HG03135 (cell line): Measurements from ENCODE around the gene OTOG.
"Not testable (repeated sequence)": the region's sequence is repeated elsewhere in the genome, so short reads cannot be mapped to it uniquely, and the experiment has no call there.

Source experiments
- ATAC-seq: cut with Tn5 transposase; IDR thresholded peaks from one replicate; pipeline ENCODE4 v1.9.1; 2021; ENCODE audit warnings: mild to moderate bottlenecking, moderate library complexity; ENCODE audit not compliant: unreplicated experiment

The OTOG gene

DNA sequence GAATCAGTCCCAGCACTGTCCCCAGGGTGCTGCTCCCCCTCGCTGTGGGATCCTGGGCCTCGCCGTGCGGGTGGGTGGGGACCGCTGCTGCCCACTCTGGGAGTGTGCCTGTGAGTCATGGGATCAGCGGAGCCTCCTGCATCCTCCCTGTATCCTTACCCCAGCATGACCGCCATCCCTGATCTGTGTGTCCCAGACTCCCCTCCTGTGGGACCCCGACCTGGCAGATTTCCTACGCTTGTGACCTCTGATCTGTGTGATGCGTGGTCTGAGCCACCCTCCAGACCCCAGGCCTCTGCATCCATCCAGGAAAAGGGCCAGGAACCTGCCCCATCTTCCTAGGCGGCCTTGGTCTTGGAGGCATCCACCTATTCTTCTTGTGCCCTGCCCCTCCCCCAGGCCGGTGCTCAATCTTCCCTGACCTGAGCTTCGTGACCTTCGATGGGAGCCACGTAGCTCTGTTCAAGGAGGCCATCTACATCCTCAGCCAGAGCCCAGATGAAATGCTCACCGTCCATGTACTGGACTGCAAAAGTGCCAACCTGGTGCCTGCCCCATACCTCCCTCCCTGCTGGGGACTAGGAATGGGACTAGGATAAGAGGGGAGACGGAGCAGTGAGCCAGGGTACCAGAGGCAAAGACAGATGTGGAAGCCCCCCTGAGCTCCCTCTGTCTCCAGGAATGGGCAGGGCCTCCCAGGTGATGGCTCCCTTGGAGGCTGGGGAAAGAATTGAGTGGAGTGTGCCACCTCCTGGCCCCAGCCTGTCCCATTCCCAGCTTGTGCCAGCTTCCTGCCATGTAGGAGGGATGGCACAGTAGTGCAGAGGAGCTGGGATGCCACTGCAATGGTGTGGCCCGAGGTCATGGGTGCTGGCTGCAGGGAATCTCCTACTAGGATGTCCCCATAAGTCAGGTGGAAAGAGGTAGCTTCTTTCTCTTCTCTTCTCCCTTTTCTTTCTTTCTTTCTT, 65.4 kb downstream of the OTOG start:
- no peak for ATAC-seq

DNA sequence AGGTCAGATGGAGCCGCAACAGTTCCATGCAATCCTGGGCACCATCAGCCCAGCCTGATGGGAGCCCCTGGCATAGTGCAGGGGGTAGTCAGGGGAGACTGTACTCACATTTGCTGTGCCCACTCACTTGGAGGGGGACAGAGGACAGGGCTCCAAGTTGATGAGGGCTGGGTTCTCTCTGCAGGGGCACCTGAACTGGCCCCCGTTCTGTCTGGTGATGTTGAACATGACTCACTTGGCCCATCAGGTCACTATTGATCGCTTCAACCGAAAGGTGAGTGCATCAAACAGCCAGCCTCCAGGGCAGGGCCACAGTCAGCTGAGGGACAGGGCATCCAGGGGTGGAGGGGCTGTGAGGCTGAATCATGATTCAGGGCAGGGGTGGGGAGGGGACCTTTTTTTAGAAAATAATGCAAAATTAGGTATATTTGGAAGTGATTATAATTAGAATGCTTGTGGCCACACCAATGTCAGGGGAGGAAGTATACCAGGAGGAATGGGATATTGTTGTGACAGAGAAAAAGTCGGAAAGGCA, 66.4 kb downstream of the OTOG start:
- ATAC-seq, result no peak

DNA sequence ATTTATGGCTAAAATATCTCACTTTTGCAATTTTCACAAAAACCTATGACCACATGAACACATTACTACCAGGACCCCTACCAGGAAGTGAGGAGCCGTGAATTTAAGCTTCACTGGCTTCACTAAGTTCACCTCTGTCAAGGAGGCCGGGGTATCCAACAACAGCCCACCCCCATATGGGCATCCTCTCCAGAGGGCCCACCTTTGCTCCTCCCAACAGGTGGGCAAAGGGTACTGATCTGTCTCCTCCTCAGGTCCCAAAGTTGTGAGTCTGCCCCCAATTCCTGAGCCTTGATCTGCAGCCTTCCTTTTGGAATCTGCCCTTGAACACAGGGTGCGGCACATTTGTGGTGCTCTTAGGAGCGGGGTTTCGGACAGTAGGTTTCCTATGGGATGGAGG, 66.9 kb downstream of the OTOG start:
- ATAC-seq, result no peak

DNA sequence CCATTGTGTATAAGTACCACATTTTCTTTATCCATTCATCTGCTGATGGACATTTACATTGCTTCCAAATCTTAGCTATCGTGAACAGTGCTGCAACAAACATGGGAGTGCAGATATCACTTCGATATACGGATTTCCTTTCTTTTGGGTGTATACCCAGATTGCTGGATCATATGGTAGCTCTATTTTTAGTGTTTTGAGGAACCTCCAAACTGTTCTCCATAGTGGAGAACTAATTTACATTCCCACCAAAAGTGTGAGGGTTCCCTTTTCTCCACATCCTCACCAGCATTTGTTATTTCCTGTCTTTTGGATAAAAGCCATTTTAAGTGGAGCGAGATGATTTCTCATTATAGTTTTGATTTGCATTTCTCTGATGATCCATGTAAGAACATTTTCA, 75.7 kb downstream of the OTOG start:
- ATAC-seq, result not testable (repeated sequence)

DNA sequence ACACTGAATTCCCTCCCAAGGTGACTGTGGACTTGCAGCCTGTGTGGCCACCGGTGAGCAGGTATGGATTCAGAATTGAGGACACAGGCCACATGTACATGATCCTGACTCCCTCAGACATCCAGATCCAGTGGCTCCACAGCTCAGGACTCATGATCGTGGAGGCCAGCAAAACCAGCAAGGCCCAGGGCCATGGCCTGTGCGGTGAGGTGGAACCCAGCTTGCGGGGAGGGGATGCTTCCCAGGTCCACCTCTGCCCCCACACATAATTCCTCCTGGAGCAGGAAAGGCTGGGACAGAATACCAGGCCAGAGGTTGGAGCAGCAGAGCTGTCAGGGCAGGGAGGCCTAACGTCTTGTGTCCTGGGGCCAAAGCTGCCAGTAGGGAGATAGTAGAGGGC, 82.1 kb downstream of the OTOG start:
- no peak for ATAC-seq

DNA sequence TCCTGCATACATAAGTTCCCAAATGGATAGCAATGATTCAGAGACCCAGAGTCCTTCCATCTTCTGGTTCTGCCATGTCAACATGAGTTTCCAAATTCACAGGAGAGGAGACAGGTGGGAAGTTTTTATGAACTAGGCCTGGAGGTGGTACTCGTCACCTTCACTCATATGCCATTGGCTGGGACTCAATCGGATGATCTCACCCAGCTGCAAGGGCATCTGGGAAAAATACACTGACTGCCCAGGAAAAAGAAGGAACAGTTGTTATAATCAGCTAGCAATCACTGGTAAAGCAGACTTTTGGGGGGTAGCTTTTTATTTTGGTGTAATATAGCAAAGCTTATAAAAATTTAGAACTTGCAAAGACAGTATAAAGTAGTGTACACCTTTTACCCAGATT, 83.9 kb downstream of the OTOG start:
- no peak for ATAC-seq

DNA sequence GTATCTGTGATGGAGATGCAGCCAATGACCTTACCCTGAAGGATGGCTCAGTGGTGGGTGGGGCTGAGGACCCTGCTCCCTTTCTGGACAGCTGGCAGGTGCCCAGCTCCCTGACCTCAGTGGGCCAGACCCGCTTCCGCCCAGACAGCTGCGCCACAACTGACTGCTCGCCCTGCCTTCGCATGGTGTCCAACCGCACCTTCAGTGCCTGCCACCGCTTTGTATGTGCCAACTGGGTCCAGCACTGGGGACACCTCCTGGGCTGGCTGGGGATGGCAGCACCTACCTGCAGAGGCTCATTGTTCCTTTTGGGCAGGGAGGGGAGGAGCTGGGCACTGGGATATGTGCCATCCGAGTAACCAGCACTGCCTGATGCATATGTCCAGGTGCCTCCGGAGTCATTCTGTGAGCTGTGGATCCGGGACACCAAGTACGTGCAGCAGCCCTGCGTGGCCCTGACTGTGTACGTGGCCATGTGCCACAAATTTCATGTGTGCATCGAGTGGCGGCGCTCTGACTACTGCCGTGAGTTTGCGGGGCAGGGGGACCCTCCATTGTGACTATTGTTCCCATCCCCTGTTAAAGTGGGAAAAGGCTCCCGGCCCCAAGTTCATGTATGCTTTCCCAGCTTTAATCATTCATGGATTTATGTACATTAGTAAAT, 84.8 kb downstream of the OTOG start:
- ATAC-seq, result no peak

DNA sequence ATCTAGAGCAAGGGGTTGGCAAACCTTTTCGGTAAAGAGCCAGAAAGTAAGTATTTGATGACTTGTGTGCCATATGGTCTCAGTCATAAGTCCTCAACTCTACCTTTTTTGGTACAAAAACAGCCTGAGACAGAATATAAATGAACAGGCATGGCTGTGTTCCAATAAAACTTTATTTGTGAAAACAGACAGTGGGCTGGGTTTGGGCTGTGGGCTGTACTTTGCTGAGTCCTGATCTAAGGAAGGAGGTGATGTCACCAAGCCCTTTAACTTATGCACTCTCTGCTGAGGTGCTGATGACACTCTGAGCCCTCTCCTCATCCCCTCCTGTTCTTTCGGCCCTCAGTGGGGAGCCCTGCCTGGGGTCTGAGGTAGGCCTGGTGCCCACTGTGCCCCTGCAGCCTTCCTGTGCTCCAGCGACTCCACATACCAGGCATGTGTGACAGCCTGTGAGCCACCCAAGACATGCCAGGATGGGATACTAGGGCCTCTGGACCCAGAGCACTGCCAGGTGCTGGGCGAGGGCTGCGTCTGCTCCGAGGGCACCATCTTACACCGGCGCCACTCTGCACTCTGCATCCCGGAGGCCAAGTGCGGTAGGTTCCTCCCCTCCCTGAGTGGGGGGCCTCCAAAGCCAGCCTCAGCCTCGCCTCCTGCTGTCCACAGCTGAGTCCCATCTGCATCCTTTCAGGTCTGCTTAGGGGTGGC, 86.4 kb downstream of the OTOG start:
- ATAC-seq, result no peak

DNA sequence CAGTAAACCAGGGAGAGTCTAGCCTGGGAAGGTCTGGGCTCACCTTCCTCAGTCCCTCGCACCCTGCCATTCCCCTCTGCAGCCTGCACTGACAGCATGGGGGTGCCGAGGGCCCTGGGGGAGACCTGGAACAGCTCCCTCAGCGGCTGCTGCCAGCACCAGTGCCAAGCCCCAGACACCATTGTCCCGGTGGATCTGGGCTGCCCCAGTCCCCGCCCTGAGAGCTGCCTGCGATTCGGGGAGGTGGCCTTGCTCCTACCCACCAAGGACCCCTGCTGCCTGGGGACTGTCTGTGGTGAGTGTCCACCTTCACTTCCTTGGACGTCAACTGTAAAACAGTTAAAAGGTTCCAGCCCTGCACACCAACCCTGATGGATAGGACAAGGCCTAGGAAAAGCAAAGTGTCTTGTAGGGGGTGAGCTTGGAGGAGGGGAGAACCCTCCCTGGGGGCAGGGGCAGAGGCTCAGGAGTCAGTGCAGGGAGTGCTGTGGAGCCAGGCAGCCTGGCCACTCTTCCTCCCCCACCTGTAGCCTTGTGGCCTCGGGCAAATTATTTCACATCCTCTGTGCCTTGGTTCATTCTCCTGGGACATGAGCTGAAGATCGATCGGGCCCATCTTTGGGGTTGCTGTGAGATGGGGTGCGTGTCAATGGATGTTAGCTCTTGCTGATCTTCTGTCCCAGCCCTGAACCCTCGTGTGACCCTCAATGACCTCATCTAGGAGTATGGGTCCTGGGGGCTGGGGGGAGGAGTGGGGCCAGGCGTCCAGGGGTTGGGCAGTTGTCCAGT, 87.1 kb downstream of the OTOG start:
- ATAC-seq, result no peak

DNA sequence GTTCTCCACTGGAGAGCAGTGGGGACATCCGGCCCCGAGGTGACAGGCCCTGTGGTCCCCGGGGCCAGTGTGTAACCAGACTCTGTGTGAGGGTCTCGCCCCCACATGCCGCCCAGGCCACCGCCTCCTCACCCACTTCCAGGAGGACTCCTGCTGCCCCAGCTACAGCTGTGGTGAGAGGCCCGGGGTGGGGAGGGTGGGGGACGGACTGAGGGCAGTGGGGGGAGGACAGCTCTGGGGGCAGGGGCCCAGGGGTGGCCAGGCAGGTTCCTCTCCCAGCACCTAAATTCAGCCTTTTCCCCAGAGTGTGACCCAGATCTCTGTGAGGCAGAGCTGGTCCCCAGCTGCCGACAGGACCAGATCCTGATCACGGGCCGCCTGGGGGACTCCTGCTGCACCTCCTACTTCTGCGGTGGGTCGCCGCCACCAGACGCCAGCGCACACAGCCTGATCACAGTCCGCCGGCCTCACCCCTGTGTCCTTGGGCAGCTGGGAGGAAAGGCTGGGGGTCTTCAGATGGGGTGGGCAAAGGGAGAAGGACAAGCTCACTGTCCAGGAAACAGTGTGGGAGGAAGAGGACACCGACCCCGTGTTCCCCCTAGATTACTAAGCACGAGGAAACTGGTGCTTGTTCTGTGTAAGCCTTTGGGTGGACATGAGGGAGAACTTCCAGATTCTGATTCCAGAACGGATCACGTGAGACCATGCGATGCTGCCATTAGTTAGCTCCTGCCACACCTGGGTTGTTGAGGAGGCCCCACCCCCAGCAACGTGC, 87.9 kb downstream of the OTOG start:
- ATAC-seq, result no peak

DNA sequence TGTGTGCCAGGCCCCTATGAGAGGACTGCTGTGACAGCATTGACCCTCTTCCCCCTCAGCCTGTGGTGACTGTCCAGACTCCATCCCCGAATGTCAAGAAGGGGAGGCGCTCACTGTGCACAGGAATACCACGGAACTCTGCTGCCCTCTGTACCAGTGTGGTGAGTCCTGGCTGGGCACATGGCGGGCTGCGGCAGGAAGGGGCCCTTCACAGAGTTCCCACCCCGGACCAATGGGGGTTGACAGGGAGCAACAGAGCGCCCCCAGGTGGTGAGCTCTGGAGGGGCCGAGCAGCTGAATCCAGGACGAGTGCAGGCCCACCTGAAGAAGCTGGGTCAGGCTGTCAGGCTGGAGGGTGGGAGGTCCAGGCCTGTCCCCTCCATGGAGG, 88.5 kb downstream of the OTOG start:
- no peak for ATAC-seq

DNA sequence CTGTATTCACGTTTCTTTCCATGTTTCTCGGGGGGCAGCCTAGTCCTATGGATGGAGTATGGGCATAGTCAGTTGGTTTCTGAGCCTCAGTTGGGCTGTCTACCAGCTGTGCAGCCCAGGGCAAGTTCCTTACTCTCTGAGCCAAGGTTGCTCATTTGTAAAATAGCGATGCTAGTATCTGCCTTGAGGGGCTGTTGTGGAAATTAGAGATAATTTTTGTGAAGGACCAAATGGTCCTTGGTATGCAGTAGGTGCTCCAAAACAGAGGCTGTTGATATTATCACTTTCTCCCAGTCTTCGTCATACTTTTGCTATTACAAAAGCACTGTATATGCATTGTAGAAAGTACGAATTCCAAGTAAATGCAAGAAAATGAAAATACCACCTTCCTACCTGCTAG, 89.7 kb downstream of the OTOG start:
- no peak for ATAC-seq

DNA sequence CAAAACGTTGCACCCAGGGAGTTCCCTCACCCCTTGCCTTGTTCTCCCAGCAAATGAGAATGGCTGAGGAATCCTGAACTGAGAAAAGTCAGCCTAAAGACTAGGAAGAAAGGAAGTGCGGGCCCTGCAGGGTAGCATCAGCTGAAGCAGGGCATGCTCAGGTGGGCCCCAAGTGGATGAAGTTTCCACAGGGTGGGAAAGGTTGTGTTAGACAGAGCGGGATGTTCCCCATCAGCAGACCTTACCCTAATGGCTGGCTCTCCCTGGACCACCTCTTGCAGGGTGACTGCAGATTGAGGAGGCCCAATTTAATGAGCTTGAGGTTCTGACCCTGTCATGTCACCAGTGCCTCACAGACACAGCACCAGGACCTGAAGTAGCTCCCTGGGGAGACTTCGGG, 90.8 kb downstream of the OTOG start:
- ATAC-seq, result no peak

DNA sequence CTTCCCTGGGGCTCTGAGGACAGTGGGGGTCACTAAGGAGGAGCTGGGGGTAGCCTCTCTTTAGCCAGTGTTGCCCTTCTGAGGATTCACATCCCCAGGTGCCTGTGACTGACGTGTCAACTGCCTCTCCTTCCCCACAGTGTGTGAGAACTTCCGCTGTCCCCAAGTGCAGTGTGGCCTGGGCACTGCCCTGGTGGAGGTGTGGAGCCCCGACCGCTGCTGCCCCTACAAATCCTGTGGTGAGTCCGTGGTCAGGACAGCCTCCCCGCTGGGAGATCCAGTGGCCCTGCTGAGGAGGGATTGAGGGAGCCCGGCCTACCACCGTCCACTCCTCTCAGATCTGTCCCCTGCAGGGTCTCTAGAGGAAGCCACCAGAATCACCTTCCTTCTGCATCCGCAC, 91.3 kb downstream of the OTOG start:
- no peak for ATAC-seq

DNA sequence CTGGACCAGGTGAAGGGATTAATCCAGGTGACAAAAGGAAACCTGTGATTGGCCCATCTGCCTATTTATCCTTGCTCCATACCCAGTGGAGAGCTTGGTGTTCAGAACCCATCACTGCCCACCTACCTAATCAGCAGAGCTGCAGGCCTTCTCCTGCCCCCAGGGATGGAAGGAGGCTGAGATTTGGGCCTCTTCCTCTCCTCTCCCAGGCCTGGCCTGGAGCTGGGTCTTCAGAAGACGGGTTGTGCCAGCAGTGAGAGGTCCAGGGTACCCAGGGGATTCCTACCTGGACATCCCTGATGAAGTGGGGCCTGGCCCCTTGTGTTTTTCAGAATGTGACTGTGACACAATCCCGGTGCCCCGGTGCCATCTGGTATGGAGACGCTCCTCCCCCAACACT, 92.0 kb downstream of the OTOG start:
- no peak for ATAC-seq

DNA sequence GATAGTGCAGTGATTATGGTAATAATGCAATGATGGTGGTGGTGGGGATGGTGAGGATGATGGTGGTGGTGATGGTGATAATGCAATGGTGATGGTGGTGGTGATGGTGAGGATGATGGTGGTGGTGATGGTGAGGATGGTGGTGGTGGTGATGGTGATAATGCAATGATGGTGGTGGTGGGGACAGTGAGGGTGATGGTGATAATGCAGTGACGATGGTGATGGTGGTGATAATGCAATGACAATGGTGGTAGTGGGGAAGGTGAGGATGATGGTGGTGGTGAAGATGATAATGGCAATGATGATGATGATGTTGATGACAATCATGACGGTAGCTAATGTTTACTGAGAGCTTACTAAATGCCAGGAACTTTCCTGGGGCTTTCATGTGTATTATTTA, 92.7 kb downstream of the OTOG start:
- no peak for ATAC-seq

DNA sequence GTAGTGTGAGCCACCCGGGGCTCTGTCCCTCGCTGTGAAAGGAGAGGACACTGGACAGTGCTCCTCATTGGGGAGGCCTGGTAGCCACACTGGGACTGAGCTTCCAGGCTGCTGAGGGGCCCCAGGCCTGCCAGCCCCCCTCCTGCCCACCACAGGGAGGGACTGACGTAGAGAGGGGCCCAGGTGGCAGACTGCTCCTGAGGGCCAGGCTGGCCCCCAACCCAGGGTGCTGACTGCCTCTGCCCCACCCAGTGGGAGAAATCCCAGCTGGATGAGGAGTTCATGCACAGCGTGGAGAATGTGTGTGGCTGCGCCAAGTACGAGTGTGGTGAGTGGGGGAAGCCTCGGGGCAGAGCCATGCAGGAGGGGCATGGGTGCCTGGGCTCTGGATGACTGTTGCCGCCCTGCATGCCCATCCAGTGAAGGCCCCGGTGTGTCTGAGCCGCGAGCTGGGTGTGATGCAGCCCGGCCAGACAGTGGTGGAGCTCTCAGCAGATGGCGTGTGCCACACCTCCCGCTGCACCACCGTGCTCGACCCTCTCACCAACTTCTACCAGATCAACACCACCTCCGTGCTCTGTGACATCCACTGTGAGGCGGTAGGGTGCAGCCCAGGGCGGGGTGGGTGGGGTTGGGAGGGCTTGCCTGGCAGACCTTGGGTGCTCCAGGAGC, 93.6 kb downstream of the OTOG start:
- no peak for ATAC-seq

DNA sequence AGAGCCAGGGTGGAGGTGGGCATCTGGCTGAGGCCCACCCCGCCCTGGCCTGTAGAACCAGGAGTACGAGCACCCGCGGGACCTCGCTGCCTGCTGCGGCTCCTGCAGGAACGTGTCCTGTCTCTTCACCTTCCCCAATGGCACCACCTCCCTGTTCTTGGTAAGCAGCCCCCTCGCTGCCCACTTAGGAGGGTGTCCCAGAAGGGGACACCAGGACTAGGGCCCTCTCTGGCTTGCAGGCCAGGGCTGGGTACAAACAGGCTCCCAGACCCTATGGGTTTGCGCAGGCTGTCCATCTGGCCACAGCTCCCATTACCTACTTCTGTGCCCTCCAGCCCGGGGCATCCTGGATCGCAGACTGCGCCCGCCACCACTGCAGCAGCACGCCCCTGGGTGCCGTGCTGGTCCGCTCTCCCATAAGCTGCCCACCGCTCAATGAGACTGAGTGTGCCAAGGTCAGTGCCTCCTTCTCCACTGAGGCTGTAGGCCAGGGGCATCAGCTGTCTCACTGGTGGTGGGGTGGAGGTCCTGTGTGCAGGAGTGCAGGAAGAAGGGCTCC, 94.8 kb downstream of the OTOG start:
- ATAC-seq, result no peak

DNA sequence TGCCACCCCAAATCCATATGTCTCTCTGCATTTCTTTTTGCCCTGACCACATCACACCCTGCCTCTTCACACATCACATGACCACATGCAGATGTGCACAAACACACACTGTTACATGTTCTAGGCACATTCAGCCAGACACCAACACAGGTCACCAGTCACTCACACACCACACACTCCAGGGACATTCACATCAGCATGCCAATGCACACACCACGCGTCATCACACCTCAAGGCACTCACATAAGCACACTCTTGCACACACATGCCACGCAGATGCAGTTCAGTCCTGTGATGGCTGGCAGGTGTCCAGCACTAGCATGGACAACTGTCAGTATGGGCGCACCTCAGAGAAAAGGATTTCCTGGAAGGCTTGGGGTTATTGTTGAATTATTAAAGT, 95.3 kb downstream of the OTOG start:
- ATAC-seq, result no peak
